HepG2 (cell line): ENCODE measurements around the gene LCE2C. TPM values are rescaled to one million over a fixed set of nuclear protein-coding genes. Genes with fewer than 3 reads are reported as not detected.

Experiments
- ATAC-seq: fragments of 200-7000 bp; cut with Tn5 transposase; 3 replicates; pipeline ENCODE4 v1.9.1; 2020; ENCODE audit warnings: mild to moderate bottlenecking, moderate library complexity
- BruUV-seq: library from RNA; stranded (reverse); fragments of 400-500 nt; replicated peaks from 2 replicates; lab custom pipeline; 2021; lab: Mats Ljungman, UMichigan
- CTCF ChIA-PET: fragments of 300-600 bp; formaldehyde crosslinking; extraction: SDS; loops from one replicate; lab custom pipeline; 2021; ENCODE audit warnings: low total read pairs, inconsistent platforms, low intra/inter-chr PET ratio; lab: Yijun Ruan, JAX
- POLR2A ChIA-PET: fragments of 350-600 bp; sonication (Branson Sonifier 250); formaldehyde crosslinking; loops from one replicate; lab custom pipeline; 2020; ENCODE audit warnings: antibody characterized with exemption, inconsistent platforms; lab: Yijun Ruan, JAX
- DNase-seq: peaks from one replicate; pipeline ENCODE4 v3.0.0-alpha.2; 2015; ENCODE audit warnings: low spot score
- FAIRE-seq: peaks from 3 replicates; lab custom pipeline; 2011; peaks lifted over from hg19 to GRCh38; lab: Jason Lieb, UNC
- H2AFZ ChIP-seq: one replicate; pipeline ENCODE4 v1.6.1; 2011; ENCODE audit warnings: low read length, inconsistent platforms
- H3K27ac ChIP-seq: fragments of 300-600 bp; 3 replicates; pipeline ENCODE4 v1.8.0; 2011; ENCODE audit warnings: mixed run types, mild to moderate bottlenecking, mixed read lengths, low read length, inconsistent platforms; ENCODE audit not compliant: insufficient read depth; ENCODE audit errors: extremely low read length
- H3K27me3 ChIP-seq, 2 experiments: fragments of 200-600 bp in 1 of 2; 2 replicates in 1 of 2; 3 replicates in 1 of 2; pipeline versions ENCODE4 v1.6.0 to v1.8.0; 2011; ENCODE audit warnings: low read length in 2 of 2, mild to moderate bottlenecking in 2 of 2, moderate library complexity in 2 of 2, inconsistent platforms in 1 of 2; ENCODE audit not compliant: insufficient read depth in 2 of 2, control insufficient read depth in 1 of 2
- H3K36me3 ChIP-seq, 2 experiments: fragments of 200-600 bp in 1 of 2; replicated peaks in 1 of 2; 2 replicates in 1 of 2; 3 replicates in 1 of 2; pipeline versions ENCODE4 v1.5.1 to v1.8.0; 2011; ENCODE audit warnings: low read length in 2 of 2, inconsistent platforms in 1 of 2; ENCODE audit not compliant: insufficient read depth in 2 of 2, control insufficient read depth in 1 of 2
- H3K4me1 ChIP-seq: 2 replicates; pipeline ENCODE4 v1.5.1; 2012; ENCODE audit warnings: low read length, inconsistent platforms; ENCODE audit not compliant: insufficient read depth
- H3K4me2 ChIP-seq: 2 replicates; pipeline ENCODE4 v1.6.0; 2011; ENCODE audit warnings: low read depth, low read length, inconsistent platforms
- H3K4me3 ChIP-seq, 3 experiments: fragments of 200-600 bp in 1 of 3; sonication (generic), shearing (Covaris generic) in 1 of 3; replicated peaks in 1 of 3; 2 replicates each; pipeline ENCODE4 v1.5.1; 2011 to 2016; ENCODE audit warnings: low read length in 3 of 3, inconsistent platforms in 2 of 3, low read depth in 2 of 3, mild to moderate bottlenecking in 2 of 3, control low read depth in 1 of 3, mixed read lengths in 1 of 3; ENCODE audit not compliant: insufficient read depth in 1 of 3
- H3K79me2 ChIP-seq: one replicate; pipeline ENCODE4 v1.6.1; 2011; ENCODE audit warnings: low read length, inconsistent platforms; ENCODE audit not compliant: insufficient read depth
- H3K9ac ChIP-seq: 2 replicates; pipeline ENCODE4 v1.6.0; 2011; ENCODE audit warnings: mild to moderate bottlenecking, low read depth, low read length, inconsistent platforms; ENCODE audit not compliant: insufficient read depth
- H3K9me3 ChIP-seq: 2 replicates; pipeline ENCODE4 v1.5.1; 2012; ENCODE audit warnings: mild to moderate bottlenecking, low read length
- H4K20me1 ChIP-seq: 2 replicates; pipeline ENCODE4 v1.6.0; 2011; ENCODE audit warnings: inconsistent platforms, mild to moderate bottlenecking, low read length, moderate library complexity; ENCODE audit not compliant: insufficient read depth
- FOXM1 ChIP-seq: sonication (generic); formaldehyde crosslinking; IDR thresholded peaks from 2 replicates; pipeline ENCODE4 v1.5.0; 2020; ENCODE audit warnings: missing genetic modification reagents
- NR2F6 ChIP-seq, 2 experiments: IDR thresholded peaks; 2 replicates each; pipeline ENCODE4 v1.6.1; 2016; ENCODE audit warnings: antibody characterized with exemption in 1 of 2, mild to moderate bottlenecking in 1 of 2
- POLR2G ChIP-seq: fragments of 200-400 bp; formaldehyde crosslinking; IDR thresholded peaks from 2 replicates; pipeline ENCODE4 v1.6.1; 2018; ENCODE audit warnings: mild to moderate bottlenecking, low read depth, low read length, moderate library complexity
- ZNF512 ChIP-seq: sonication (generic); formaldehyde crosslinking; IDR thresholded peaks from 2 replicates; pipeline ENCODE4 v1.4.0; 2020; ENCODE audit warnings: mild to moderate bottlenecking, missing genetic modification reagents
- ZNF567 ChIP-seq: sonication (generic); formaldehyde crosslinking; IDR thresholded peaks from 2 replicates; pipeline ENCODE4 v1.8.1; 2023; ENCODE audit warnings: mild to moderate bottlenecking, missing genetic modification reagents, borderline replicate concordance
- ZSCAN20 ChIP-seq: sonication (generic); formaldehyde crosslinking; IDR thresholded peaks from 2 replicates; pipeline ENCODE4 v1.4.0; 2020; ENCODE audit warnings: missing genetic modification reagents, mild to moderate bottlenecking, borderline replicate concordance
- WGBS: methylation state at CpG from one replicate; pipeline ENCODE4 v1.1.6; 2017; ENCODE audit warnings: low lambda C conversion rate; 5-methylcytosine and 5-hydroxymethylcytosine counted together
- in situ Hi-C: cut with HindIII; loops from 2 replicates; pipeline ENCODE4 v1.10.0; 2017; ENCODE audit warnings: low pct_unique_long_range_greater_than_20kb; ENCODE audit not compliant: extremely low pct_ligation_motif_present
- intact Hi-C: fragments of 100-400 bp; cut with micrococcal nuclease; formaldehyde crosslinking; loops from one replicate; pipeline ENCODE4 v1.10.0; 2022; ENCODE audit not compliant: unreplicated experiment
- polyA plus RNA-seq, 8 experiments: library from polyadenylated mRNA; depleted of rRNA in 3 of 8; stranded (reverse) in 7 of 8; unstranded in 1 of 8; fragments of >200 nt; fragmentation: Illumina TruSeq in 4 of 8; extraction: Trizol in 4 of 8; gene quantifications; 2 replicates each; pipeline versions ENCODE4 v1.2.1 to v1.2.3, GENCODE V29; 2011 to 2016; ENCODE audit warnings: low read depth in 4 of 8, missing spikeins in 1 of 8, mixed read lengths in 1 of 8; ENCODE audit not compliant: insufficient read depth in 1 of 8
- total RNA-seq, 5 experiments: library from RNA; depleted of rRNA; stranded (reverse); fragments of >200 nt; fragmentation: Illumina TruSeq; extraction: Trizol; gene quantifications; 2 replicates each; pipeline ENCODE4 v1.2.3, GENCODE V29; 2016; ENCODE audit warnings: low read depth in 1 of 5
- TF ChIP-seq, protein P1 (sequence below): sonication (generic); formaldehyde crosslinking; IDR thresholded peaks from 2 replicates; pipeline ENCODE4 v1.4.0; 2020; ENCODE audit warnings: mild to moderate bottlenecking, missing genetic modification reagents
- TF ChIP-seq, protein P2 (sequence below): sonication (generic); formaldehyde crosslinking; IDR thresholded peaks from 2 replicates; pipeline ENCODE4 v1.5.0; 2020; ENCODE audit warnings: missing genetic modification reagents

The LCE2C gene
- total and polyA plus RNA-seq, 2 of the 13 experiments (the other 11 are each of a cell fraction or from before 2014, with no cell fraction given) = not detected

GRCh38 chr1:152630596-152630995 lies 44.5 kb upstream of the LCE2C start (continued):
- TF ChIP-seq NR2F6 (IDR thresholded peaks at IDR 0.05) = no peak
- no peak for TF ChIP-seq NR2F6 (CRISPR knock-in tag; IDR thresholded peaks at IDR 0.05)
- no peak for TF ChIP-seq POLR2G

DNA sequence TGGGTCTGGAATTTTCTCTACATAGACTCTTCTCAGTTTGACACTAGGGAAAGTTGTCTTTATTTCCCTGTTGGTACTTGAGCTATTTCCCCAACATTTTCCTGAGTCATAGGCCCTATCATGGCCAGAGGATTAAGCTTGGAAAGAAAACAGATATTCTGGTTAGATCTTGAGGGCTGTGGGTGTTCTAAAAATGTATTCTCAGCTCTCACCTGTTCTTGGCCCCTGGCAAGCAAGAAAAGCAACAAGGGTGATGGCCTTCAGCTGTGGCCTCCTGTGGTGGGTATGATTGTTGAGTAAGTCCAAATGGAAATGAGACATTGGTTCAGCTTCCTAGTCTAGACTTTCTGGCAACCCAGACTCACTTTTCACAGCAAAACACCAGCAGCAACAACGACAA lies 34.7 kb upstream of the LCE2C start:
- POLR2A ChIA-PET = no interaction called here
- TF ChIP-seq ZSCAN20 (CRISPR knock-in tag) (no peak), FOXM1 (CRISPR knock-in tag) (no peak), ZNF512 (CRISPR knock-in tag) (no peak), ZNF567 (CRISPR knock-in tag) (no peak)
- TF ChIP-seq, protein P1, sequence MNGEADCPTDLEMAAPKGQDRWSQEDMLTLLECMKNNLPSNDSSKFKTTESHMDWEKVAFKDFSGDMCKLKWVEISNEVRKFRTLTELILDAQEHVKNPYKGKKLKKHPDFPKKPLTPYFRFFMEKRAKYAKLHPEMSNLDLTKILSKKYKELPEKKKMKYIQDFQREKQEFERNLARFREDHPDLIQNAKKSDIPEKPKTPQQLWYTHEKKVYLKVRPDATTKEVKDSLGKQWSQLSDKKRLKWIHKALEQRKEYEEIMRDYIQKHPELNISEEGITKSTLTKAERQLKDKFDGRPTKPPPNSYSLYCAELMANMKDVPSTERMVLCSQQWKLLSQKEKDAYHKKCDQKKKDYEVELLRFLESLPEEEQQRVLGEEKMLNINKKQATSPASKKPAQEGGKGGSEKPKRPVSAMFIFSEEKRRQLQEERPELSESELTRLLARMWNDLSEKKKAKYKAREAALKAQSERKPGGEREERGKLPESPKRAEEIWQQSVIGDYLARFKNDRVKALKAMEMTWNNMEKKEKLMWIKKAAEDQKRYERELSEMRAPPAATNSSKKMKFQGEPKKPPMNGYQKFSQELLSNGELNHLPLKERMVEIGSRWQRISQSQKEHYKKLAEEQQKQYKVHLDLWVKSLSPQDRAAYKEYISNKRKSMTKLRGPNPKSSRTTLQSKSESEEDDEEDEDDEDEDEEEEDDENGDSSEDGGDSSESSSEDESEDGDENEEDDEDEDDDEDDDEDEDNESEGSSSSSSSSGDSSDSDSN (CRISPR knock-in tag) = no peak
- TF ChIP-seq, protein P2, sequence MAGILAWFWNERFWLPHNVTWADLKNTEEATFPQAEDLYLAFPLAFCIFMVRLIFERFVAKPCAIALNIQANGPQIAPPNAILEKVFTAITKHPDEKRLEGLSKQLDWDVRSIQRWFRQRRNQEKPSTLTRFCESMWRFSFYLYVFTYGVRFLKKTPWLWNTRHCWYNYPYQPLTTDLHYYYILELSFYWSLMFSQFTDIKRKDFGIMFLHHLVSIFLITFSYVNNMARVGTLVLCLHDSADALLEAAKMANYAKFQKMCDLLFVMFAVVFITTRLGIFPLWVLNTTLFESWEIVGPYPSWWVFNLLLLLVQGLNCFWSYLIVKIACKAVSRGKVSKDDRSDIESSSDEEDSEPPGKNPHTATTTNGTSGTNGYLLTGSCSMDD (CRISPR knock-in tag) = no peak

More for the DNA sequence above, 34.7 kb upstream of the LCE2C start:
- in situ Hi-C loops (no loop called here), intact Hi-C loops (no loop called here)
- DNase-seq (no peak), FAIRE-seq (no peak), ATAC-seq (no peak)
- H3K36me3 ChIP-seq = no peaks in the 10 kb centered on the region
- no peaks in the 10 kb centered on the region for H3K4me1 ChIP-seq
- no peak overlapping the region for H3K9ac ChIP-seq
- H4K20me1 ChIP-seq = no peaks in the 10 kb centered on the region
- no peak overlapping the region for H3K4me3 ChIP-seq
- no TSS peak for BruUV-seq
- 16% methylated on average over 1 of the region's 1 CpG for WGBS
- no peaks in the 10 kb centered on the region for H3K9me3 ChIP-seq
- no peaks in the 10 kb centered on the region for H3K27me3 ChIP-seq
- H3K27ac ChIP-seq = no peak overlapping the region
- no peak overlapping the region for H3K4me2 ChIP-seq
- H3K79me2 ChIP-seq = no peaks in the 10 kb centered on the region
- CTCF ChIA-PET = no interaction called here
- H2AFZ ChIP-seq = no peak overlapping the region
